Measurements from ENCODE around the gene SH2B2.

GRCh38 chr7:102300643-102301221 is 14.1 kb downstream of the SH2B2 start:
- peak in 1 of 3 experiments; percentile 33 for TF ChIP-seq CTCF (IDR thresholded peaks at IDR 0.05)
- TF ChIP-seq POLR2A (IDR thresholded peaks at IDR 0.05) = no peak
